Activated CD4-positive, alpha-beta T cell treated with anti-CD3 and anti-CD28 coated beads, Interleukin-2, amount 50 U/mL, for 4 hours (primary cell): ENCODE measurements around the gene RFX2.
"Not testable (repeated sequence)": the region's sequence is repeated elsewhere in the genome, so short reads cannot be mapped to it uniquely, and the experiment has no call there.

Experiments used
- DNase-seq, 2 experiments: peaks; one replicate each; pipeline ENCODE4 v3.0.0-alpha.2; 2020

Gene RFX2

DNA sequence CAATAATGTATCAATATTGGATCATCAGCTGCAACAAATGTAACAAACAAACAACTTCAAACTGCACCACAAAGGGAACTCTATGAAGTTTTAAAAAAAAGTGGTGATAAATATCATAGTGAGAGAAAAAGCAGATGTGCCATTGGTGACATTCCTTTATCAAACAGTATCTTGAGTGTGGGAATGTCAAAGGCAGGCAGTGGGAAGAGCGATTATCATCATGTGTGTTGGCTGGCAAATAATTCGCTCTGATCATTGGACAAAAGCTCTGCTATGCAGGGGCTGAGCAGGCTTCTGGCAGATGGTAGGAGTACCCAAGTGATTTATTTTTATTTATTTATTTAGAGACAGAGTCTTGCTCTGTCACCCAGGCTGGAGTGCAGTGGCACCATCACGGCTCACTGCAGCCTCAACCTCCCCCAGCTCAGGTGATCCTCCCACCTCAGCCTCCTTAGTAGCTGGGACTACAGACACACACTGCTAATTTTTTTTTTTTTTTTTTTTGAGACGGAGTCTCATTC is 76.5 kb downstream of the RFX2 start:
- DNase-seq = no peak

DNA sequence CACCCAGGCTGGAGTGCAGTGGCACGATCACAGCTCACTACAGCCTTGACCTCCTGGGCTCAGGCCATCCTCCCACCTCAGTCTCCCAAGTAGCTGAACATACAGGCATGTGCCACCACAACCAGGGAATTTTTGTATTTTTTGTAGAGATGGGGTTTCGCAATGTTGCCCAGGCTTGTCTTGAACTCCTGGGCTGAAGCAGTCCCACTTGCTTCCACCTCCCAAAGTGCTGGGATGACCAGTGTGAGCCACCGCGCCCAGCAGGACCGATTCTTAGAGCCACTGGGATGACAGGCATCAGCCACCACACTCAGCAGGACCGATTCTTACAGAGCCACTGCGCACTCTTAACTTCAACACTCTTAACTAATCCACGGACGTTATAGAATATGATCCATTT is 77.5 kb downstream of the RFX2 start:
- no peak for DNase-seq

- no peak for DNase-seq
Observed at GRCh38 chr19:6032381-6032780, 77.9 kb downstream of the RFX2 start.

GRCh38 chr19:6030214-6030507 is 80.1 kb downstream of the RFX2 start:
- DNase-seq = no peak

- DNase-seq = no peak
Observed at GRCh38 chr19:6026390-6027227, 83.7 kb downstream of the RFX2 start.

- not testable (repeated sequence) for DNase-seq
Observed at GRCh38 chr19:6024756-6025155, 85.5 kb downstream of the RFX2 start.

DNA sequence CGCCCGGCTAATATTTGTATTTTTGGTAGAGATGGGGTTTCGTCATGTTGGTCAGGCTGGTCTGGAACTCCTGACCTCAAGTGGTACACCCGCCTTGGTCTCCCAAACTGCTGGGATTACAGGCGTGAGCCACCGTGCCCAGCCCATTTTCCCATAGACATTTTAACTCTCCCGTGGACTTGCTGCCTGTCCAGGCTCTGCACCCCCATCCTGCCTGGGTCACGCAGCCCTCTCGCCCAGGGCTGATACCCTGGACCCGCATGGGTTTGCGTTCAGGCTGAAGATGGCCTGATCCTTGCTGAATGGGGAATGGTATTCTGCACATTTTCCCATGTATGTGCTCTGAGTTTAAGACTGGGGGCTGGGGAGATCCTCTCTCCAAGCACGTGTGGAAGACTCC is 86.4 kb downstream of the RFX2 start:
- DNase-seq = no peak

GRCh38 chr19:6023085-6023682 is 87.1 kb downstream of the RFX2 start:
- no peak for DNase-seq

- DNase-seq = no peak
Observed at GRCh38 chr19:6022570-6023064, 87.7 kb downstream of the RFX2 start.

GRCh38 chr19:6021878-6022569 is 88.3 kb downstream of the RFX2 start:
- DNase-seq = peak; percentile 69 to 75

DNA sequence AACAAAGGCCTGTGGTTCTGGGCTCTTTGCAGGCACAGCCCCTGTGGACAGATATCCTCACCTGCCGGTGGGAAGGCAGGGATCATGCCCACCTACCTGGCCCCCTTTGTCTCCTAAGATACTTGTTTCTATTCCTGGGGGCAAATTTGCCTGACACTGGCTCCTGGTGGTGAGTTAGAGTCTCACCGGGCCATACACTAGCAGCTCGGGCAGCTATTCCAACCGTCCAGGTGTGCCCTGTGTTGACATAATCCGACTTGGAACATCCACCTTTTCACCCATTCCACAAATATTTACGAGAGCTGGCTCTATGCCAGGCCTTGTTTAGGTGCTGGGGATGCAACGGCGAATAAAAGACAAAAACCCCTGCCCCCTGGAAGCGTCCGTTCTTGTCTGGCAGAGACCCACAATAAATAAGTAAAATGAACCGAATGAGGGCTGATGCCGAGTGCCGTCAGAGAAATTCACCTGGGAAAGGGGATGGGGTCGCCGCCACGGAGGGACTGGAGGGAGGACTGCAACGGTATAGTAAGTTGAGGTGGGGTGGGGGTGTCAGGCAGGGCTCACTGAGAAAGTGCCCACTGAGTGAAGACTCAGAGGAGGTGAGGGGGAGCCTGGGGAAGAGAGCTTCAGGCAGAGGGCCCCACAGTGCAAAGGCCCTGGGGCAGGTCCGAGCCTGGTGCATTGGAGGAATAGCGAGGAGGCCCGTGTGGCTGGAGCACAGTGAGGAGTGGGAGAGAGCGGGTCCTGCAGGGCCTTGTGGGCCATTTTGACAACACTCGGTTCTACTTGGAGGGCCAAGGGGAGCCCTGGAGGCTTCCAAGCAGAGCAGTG is 89.1 kb downstream of the RFX2 start:
- no peak for DNase-seq

- no peak for DNase-seq
Observed at GRCh38 chr19:6020166-6020882, 90.0 kb downstream of the RFX2 start.

DNA sequence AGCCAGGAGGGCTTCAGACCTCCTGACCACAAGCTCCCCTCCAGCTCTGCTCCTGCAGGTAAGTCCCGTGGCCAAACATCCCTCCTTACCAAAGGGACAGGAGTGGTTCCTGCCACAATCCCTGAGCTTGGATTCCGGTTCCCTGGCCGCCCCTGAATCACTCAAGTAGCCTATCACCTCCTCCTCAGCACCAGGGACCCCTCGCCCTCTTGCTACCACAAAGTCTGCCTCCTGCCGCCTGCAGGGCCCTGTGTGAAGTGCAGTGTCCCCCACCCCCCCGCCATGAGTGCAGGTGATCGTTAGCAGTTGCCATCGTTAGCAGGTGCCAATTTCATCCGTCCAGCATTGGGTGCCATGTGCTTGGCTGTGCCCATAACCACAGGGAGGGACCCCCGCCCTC is 91.5 kb downstream of the RFX2 start:
- no peak for DNase-seq

DNA sequence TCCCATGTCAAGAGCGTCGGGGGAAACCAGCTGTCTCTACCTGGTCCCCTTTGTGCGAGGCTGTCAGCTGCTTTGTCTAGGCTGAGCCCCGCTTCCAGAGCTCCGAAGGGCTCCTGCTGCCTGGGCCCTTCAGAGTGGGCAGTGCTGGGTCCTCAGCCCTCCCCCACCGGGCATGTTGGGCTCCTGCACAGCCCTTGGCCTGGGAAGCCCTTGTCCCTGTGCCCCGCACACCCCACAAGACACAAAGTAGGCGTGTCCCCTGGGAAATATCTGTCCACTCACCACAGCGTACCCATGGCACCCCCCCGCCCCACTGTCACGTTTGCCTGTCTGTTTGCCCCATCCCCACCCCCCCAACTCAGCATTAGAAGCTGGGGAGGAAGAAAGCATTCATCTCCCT is 92.7 kb downstream of the RFX2 start:
- no peak for DNase-seq

DNA sequence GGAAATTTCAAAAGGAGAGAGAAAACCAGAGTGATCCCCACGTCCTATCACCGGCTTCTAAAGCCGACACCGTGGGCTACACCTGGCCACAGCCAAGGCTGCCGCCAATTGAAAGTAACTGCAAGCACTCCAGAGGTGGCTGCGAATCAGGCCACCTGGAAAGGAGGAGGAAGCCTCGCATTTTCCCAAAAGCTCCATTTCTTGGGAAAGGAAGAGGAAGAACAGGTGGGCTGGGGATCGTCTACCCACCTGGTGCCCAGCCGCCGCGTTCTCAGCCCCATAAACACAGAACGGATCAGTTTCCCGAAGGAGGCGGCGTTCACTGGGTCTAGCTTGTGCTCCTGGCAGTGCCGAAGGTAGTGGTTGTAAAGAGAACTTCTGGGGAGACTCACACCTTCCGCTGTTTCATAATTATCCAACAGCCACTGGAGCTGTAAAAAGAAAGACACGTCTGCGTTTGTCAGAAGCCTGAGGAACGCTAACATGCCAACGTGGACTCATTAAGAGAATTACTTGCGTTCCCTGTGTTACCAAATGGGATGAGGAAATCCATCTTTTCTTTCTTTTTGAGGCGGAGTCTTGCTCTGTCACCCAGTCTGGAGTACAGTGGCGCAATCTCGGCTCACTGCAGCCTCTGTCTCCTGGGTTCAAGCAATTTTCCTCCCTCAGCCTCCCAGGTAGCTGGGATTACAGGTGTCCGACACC is 94.3 kb downstream of the RFX2 start:
- no peak for DNase-seq

GRCh38 chr19:6014551-6015135 is 95.7 kb downstream of the RFX2 start:
- no peak for DNase-seq

GRCh38 chr19:6012426-6013170 is 97.7 kb downstream of the RFX2 start:
- no peak for DNase-seq

GRCh38 chr19:6011794-6012193 is 98.5 kb downstream of the RFX2 start:
- no peak for DNase-seq

- no peak for DNase-seq
Observed at GRCh38 chr19:6011206-6011605, 99.1 kb downstream of the RFX2 start.

DNA sequence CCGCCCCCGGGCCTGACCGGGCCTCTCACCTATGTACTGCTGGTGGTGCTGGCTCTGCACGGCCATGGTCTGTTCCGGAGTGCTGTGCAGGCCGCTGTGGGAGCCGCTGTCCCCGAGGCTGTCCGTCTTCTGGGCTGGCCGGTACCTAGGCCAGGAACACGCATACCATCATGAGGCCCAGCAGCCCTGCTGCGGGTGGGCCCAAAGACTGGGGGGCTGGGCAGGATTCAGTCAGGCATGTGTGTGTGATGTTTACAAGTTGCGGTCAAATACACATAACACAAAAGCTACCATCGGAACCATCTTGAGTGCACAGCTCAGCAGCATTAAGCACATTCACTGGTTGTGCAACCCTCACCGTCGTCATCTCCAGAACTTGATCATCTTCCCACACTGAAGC is 100.2 kb downstream of the RFX2 start:
- DNase-seq = no peak
